Endodermal cell (in vitro differentiated cells): ENCODE results near the gene ACOX3. TPM values are rescaled to one million over a fixed set of nuclear protein-coding genes. Genes with fewer than 3 reads are reported as not detected.

Source experiments
- DNase-seq: peaks from one replicate; pipeline ENCODE4 v3.0.0-alpha.2; 2017
- H3K27ac ChIP-seq: 2 replicates; pipeline ENCODE4 v1.5.1; 2013; ENCODE audit warnings: mild to moderate bottlenecking, low read depth, low read length, moderate library complexity
- H3K27me3 ChIP-seq: 2 replicates; pipeline ENCODE4 v1.6.1; 2013; ENCODE audit warnings: mild to moderate bottlenecking, low read length, moderate library complexity; ENCODE audit not compliant: insufficient read depth, control insufficient read depth, poor library complexity, severe bottlenecking
- H3K36me3 ChIP-seq: 2 replicates; pipeline ENCODE4 v1.7.0; 2013; ENCODE audit warnings: mild to moderate bottlenecking, low read length, moderate library complexity; ENCODE audit not compliant: control insufficient read depth, insufficient read depth
- H3K4me1 ChIP-seq: one replicate; pipeline ENCODE4 v1.7.0; 2013; ENCODE audit warnings: low read length; ENCODE audit not compliant: control insufficient read depth, insufficient read depth
- H3K4me3 ChIP-seq: 2 replicates; pipeline ENCODE4 v1.5.1; 2013; ENCODE audit warnings: mild to moderate bottlenecking, low read length, moderate library complexity
- H3K9ac ChIP-seq: 2 replicates; pipeline ENCODE4 v1.6.1; 2013; ENCODE audit warnings: mild to moderate bottlenecking, low read length, moderate library complexity; ENCODE audit not compliant: poor library complexity, severe bottlenecking; ENCODE audit errors: extremely low read depth
- H3K9me3 ChIP-seq: 2 replicates; pipeline ENCODE4 v1.6.1; 2013; ENCODE audit warnings: mild to moderate bottlenecking, low read length, moderate library complexity; ENCODE audit not compliant: control insufficient read depth
- H3K27ac Mint-ChIP-seq: 2 replicates; pipeline ENCODE4 v1.8.0; 2020; ENCODE audit warnings: mixed read lengths
- H3K27me3 Mint-ChIP-seq: 2 replicates; pipeline ENCODE4 v1.8.0; 2021; ENCODE audit warnings: mild to moderate bottlenecking, mixed read lengths; ENCODE audit not compliant: insufficient read depth
- H3K36me3 Mint-ChIP-seq: 2 replicates; pipeline ENCODE4 v1.8.0; 2020; ENCODE audit warnings: low read depth, mixed read lengths
- H3K4me1 Mint-ChIP-seq: 2 replicates; pipeline ENCODE4 v1.8.0; 2020; ENCODE audit warnings: mixed read lengths
- H3K4me3 Mint-ChIP-seq: 2 replicates; pipeline ENCODE4 v1.8.0; 2020; ENCODE audit warnings: mild to moderate bottlenecking, moderate library complexity, mixed read lengths
- H3K9me3 Mint-ChIP-seq: 2 replicates; pipeline ENCODE4 v1.8.0; 2020; ENCODE audit warnings: mild to moderate bottlenecking, mixed read lengths
- WGBS, 2 experiments: methylation state at CpG; one replicate each; pipeline versions ENCODE4 v1.1.5 to v1.1.7; 2013; ENCODE audit warnings: missing lambda C conversion rate in 2 of 2, mixed read lengths in 1 of 2; ENCODE audit not compliant: insufficient coverage in 1 of 2, insufficient read length in 1 of 2; 5-methylcytosine and 5-hydroxymethylcytosine counted together
- total RNA-seq, 2 donors: library from RNA; stranded (reverse); fragmentation: NEBNext Ultra II Directional in 1 of 2; extraction: Animal tissue kit (Norgen Biotek cat#: 25700) in 1 of 2; gene quantifications; 2 replicates in 1 of 2; 3 replicates in 1 of 2; pipeline ENCODE4 v1.2.1, GENCODE V29; 2021
- TF ChIP-seq, protein P1 (sequence below): fragments of 200-600 bp; sonication (generic); conservative IDR thresholded peaks from 2 replicates; pipeline ENCODE4 v1.5.0; 2021; ENCODE audit warnings: antibody characterized with exemption, mild to moderate bottlenecking

ACOX3 gene
- total RNA-seq, 2 donors from 2014 or later, result 55.1 to 146 TPM

GRCh38 chr4:8388528-8388870 lies 52.0 kb downstream of the ACOX3 start:
- Mint-ChIP-seq H3K9me3 (no peaks in the 10 kb centered on the region), H3K27me3 (no peaks in the 10 kb centered on the region), H3K27ac (no peak overlapping the region), H3K36me3 (peaks cover 47% of the 10 kb centered on the region), H3K4me1 (peaks cover 2% of the 10 kb centered on the region), H3K4me3 (no peak overlapping the region)
- Histone ChIP-seq H3K4me3 (no peak overlapping the region), H3K36me3 (peaks cover 82% of the 10 kb centered on the region), H3K9ac (no peak overlapping the region), H3K4me1 (no peaks in the 10 kb centered on the region), H3K9me3 (no peaks in the 10 kb centered on the region), H3K27me3 (no peaks in the 10 kb centered on the region), H3K27ac (no peak overlapping the region)
- DNase-seq, result no peak
- 94 to 96% methylated on average over 3 to 12 of the region's 12 CpGs for WGBS, 2 experiments
- TF ChIP-seq, protein P1, sequence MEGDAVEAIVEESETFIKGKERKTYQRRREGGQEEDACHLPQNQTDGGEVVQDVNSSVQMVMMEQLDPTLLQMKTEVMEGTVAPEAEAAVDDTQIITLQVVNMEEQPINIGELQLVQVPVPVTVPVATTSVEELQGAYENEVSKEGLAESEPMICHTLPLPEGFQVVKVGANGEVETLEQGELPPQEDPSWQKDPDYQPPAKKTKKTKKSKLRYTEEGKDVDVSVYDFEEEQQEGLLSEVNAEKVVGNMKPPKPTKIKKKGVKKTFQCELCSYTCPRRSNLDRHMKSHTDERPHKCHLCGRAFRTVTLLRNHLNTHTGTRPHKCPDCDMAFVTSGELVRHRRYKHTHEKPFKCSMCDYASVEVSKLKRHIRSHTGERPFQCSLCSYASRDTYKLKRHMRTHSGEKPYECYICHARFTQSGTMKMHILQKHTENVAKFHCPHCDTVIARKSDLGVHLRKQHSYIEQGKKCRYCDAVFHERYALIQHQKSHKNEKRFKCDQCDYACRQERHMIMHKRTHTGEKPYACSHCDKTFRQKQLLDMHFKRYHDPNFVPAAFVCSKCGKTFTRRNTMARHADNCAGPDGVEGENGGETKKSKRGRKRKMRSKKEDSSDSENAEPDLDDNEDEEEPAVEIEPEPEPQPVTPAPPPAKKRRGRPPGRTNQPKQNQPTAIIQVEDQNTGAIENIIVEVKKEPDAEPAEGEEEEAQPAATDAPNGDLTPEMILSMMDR, result no peak

DNA sequence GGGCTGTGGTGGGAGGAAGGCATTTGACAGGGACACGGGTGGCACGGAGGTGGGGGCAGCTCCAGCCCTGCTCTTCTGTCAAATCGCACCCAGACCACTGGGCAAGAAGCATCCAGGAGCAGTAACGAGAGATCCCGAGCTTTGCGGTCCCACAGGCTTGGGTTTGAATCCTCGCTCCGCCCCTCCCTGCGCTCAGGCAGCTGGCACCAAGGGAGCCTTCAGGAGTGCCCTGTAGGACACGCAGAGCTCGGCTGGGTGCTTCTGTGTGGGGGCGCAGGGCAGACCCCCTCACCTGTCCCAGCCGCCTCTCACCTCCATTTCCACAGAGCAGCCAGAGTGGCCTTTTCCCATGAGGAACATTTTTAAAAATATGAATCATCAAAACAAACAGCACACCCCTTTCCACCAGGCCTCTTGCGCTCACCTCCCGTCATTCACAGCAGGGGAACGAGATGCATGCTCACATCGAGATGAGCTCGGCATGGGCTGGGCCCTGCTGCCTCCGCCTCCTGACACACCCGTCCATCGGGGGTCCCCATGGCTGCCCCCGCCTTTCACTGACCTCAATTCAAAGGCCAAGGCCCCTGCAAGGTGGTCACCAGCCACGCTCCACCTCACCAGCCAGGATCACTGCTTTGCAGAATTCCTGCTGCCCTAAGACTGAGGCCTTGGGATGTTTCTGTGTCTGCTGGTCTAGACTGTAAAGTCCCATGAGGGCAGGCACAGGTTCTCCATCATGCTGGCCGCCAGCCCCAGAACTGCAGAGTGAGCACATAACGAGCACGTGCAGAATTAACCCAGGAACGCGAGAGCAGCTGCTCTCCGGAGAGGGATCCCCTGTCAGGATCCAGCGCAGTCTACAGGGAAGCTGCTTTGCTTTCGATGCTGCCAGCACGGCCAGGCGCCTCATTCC lies 52.7 kb downstream of the ACOX3 start:
- Mint-ChIP-seq H3K36me3 (peaks cover 47% of the 10 kb centered on the region), H3K27ac (no peak overlapping the region)
- 93 to 96% methylated on average over 30 to 33 of the region's 33 CpGs for WGBS, 2 experiments

DNA sequence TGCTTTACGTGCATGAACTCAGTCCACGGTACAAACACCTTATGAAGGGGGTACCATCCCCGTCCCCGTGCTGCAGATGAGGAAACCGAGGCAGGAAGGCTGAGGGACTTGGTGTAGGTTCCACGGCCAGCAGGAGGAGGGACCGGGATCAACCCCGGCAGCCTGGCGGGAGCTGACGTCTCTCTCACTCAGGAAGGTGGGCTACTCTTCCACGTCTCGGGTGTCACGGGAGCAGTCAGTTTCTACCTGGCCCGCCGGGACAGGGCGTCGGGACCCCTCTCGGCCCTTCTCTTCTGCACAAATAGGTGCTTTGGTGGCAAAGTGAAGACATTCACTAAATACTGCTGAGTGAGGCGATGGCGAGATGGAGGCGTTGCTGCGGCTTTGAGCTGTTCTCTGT lies 53.3 kb downstream of the ACOX3 start:
- Mint-ChIP-seq H3K4me3 (no peak overlapping the region), H3K9me3 (no peaks in the 10 kb centered on the region), H3K4me1 (peaks cover 2% of the 10 kb centered on the region)

More for the DNA sequence above, 52.7 kb downstream of the ACOX3 start:
- peaks cover 2% of the 10 kb centered on the region for H3K4me1 Mint-ChIP-seq
- TF ChIP-seq, protein P1, result no peak
- H3K27ac ChIP-seq, result no peak overlapping the region
- no peak for DNase-seq
- H3K27me3 ChIP-seq, result no peaks in the 10 kb centered on the region
- H3K4me1 ChIP-seq, result no peaks in the 10 kb centered on the region
- no peaks in the 10 kb centered on the region for H3K9me3 ChIP-seq
- H3K9me3 Mint-ChIP-seq, result no peaks in the 10 kb centered on the region
- no peak overlapping the region for H3K4me3 ChIP-seq
- no peak overlapping the region for H3K9ac ChIP-seq
- peaks cover 87% of the 10 kb centered on the region for H3K36me3 ChIP-seq
- no peak overlapping the region for H3K4me3 Mint-ChIP-seq
- H3K27me3 Mint-ChIP-seq, result no peaks in the 10 kb centered on the region

More for the DNA sequence above, 53.3 kb downstream of the ACOX3 start:
- peaks cover 80% of the 10 kb centered on the region for H3K36me3 ChIP-seq
- H3K4me3 ChIP-seq, result no peak overlapping the region
- H3K27me3 Mint-ChIP-seq, result no peaks in the 10 kb centered on the region
- no peaks in the 10 kb centered on the region for H3K9me3 ChIP-seq
- H3K36me3 Mint-ChIP-seq, result peaks cover 43% of the 10 kb centered on the region
- 94 to 95% methylated on average over 22 of the region's 22 CpGs for WGBS, 2 experiments
- H3K27ac ChIP-seq, result no peak overlapping the region
- DNase-seq, result no peak
- H3K4me1 ChIP-seq, result no peaks in the 10 kb centered on the region
- H3K27ac Mint-ChIP-seq, result no peak overlapping the region
- H3K27me3 ChIP-seq, result no peaks in the 10 kb centered on the region
- TF ChIP-seq, protein P1, result no peak
- H3K9ac ChIP-seq, result no peak overlapping the region
